H1 (cell line): ENCODE results near the gene RXRA. TPM values are rescaled to one million over a fixed set of nuclear protein-coding genes. Genes with fewer than 3 reads are reported as not detected.

ENCODE experiments used
- CTCF ChIA-PET: fragments of 300-600 bp; sonication (Branson Sonifier 250); formaldehyde crosslinking; loops from one replicate; lab custom pipeline; 2021; ENCODE audit not compliant: partially characterized antibody; lab: Charles Lee
- POLR2A ChIA-PET: fragments of 300-600 bp; sonication (Branson Sonifier 250); formaldehyde crosslinking; loops from one replicate; lab custom pipeline; 2021; ENCODE audit warnings: inconsistent platforms; ENCODE audit not compliant: partially characterized antibody; lab: Charles Lee
- DNase-seq, 2 experiments: peaks; one replicate each; pipeline versions ENCODE4 v3.0.0 to v3.0.0-alpha.2; 2010 to 2022; ENCODE audit warnings: low spot score in 2 of 2, low read depth in 1 of 2, mixed read lengths in 1 of 2
- FAIRE-seq: peaks from 2 replicates; lab custom pipeline; 2011; peaks lifted over from hg19 to GRCh38; lab: Jason Lieb, UNC
- H2AFZ ChIP-seq: 2 replicates; pipeline ENCODE4 v1.8.1; 2012; ENCODE audit warnings: low read length, inconsistent platforms
- H2AK5ac ChIP-seq: 2 replicates; pipeline ENCODE4 v1.6.1; 2013; ENCODE audit warnings: low read depth, low read length
- H2BK120ac ChIP-seq: replicated peaks from 2 replicates; pipeline ENCODE3; 2013; ENCODE audit warnings: low read depth, low read length, inconsistent platforms
- H2BK12ac ChIP-seq: 2 replicates; pipeline ENCODE4 v1.6.1; 2013; ENCODE audit warnings: low read depth, low read length
- H2BK15ac ChIP-seq: 2 replicates; pipeline ENCODE4 v1.6.1; 2013; ENCODE audit warnings: low read length
- H2BK20ac ChIP-seq: 2 replicates; pipeline ENCODE4 v1.6.1; 2013; ENCODE audit warnings: low read length
- H2BK5ac ChIP-seq: 2 replicates; pipeline ENCODE4 v1.6.1; 2013; ENCODE audit warnings: low read depth, low read length
- H3K14ac ChIP-seq: 2 replicates; pipeline ENCODE4 v1.6.1; 2013; ENCODE audit warnings: inconsistent platforms; ENCODE audit not compliant: insufficient read length
- H3K18ac ChIP-seq: 2 replicates; pipeline ENCODE4 v1.6.1; 2013; ENCODE audit warnings: low read length; ENCODE audit errors: extremely low read depth
- H3K23ac ChIP-seq: 2 replicates; pipeline ENCODE4 v1.6.1; 2013; ENCODE audit warnings: inconsistent platforms; ENCODE audit not compliant: insufficient read length
- H3K23me2 ChIP-seq: 2 replicates; pipeline ENCODE4 v1.6.1; 2013; ENCODE audit warnings: low read depth, low read length
- H3K27ac ChIP-seq: 2 replicates; pipeline ENCODE4 v1.6.1; 2011; ENCODE audit warnings: low read depth, low read length, inconsistent platforms
- H3K27me3 ChIP-seq, 4 experiments: replicated peaks in 1 of 4; 1 replicate in 1 of 4; 2 replicates in 3 of 4; pipeline versions ENCODE4 v1.6.1 to v1.8.1; 2011 to 2013; ENCODE audit warnings: low read length in 3 of 4, mild to moderate bottlenecking in 3 of 4, inconsistent platforms in 2 of 4, mixed read lengths in 2 of 4, moderate library complexity in 1 of 4; ENCODE audit not compliant: control insufficient read depth in 3 of 4, insufficient read depth in 3 of 4; ENCODE audit errors: extremely low read depth in 1 of 4
- H3K36me3 ChIP-seq, 4 experiments: 2 replicates each; pipeline versions ENCODE4 v1.6.1 to v1.8.1; 2011 to 2013; ENCODE audit warnings: mild to moderate bottlenecking in 4 of 4, low read length in 3 of 4, moderate library complexity in 2 of 4, control low read depth in 1 of 4, inconsistent platforms in 1 of 4; ENCODE audit not compliant: insufficient read depth in 4 of 4, control insufficient read depth in 2 of 4
- H3K4ac ChIP-seq: replicated peaks from 2 replicates; pipeline ENCODE3; 2013; ENCODE audit warnings: low read length, low read depth, mixed read lengths, inconsistent platforms; ENCODE audit not compliant: insufficient read length
- H3K4me1 ChIP-seq, 4 experiments: replicated peaks in 1 of 4; 1 replicate in 1 of 4; 2 replicates in 3 of 4; pipeline versions ENCODE4 v1.6.1 to v1.8.1; 2011 to 2013; ENCODE audit warnings: low read length in 3 of 4, inconsistent platforms in 2 of 4, mixed read lengths in 1 of 4; ENCODE audit not compliant: insufficient read depth in 4 of 4, control insufficient read depth in 3 of 4
- H3K4me2 ChIP-seq, 2 experiments: 2 replicates each; pipeline versions ENCODE4 v1.6.1 to v1.8.1; 2011 to 2013; ENCODE audit warnings: low read depth in 2 of 2, low read length in 2 of 2, control low read depth in 1 of 2, inconsistent platforms in 1 of 2, mild to moderate bottlenecking in 1 of 2; ENCODE audit not compliant: insufficient read depth in 1 of 2
- H3K4me3 ChIP-seq, 4 experiments: fragments of 200-600, 300-600 bp in 1 of 4; sonication (generic), shearing (Covaris generic), sonication (Bioruptor Twin) in 1 of 4; 2 replicates each; pipeline versions ENCODE4 v1.5.1 to v1.8.1; 2011 to 2016; ENCODE audit warnings: low read length in 4 of 4, low read depth in 3 of 4, control low read depth in 2 of 4, inconsistent platforms in 2 of 4, mild to moderate bottlenecking in 2 of 4, mixed read lengths in 1 of 4, moderate library complexity in 1 of 4; ENCODE audit not compliant: insufficient read depth in 2 of 4; ENCODE audit errors: extremely low read depth in 1 of 4
- H3K56ac ChIP-seq: replicated peaks from 2 replicates; pipeline ENCODE3; 2013; ENCODE audit warnings: low read depth, mild to moderate bottlenecking, mixed read lengths, low read length, inconsistent platforms; ENCODE audit not compliant: insufficient read length
- H3K79me1 ChIP-seq: 2 replicates; pipeline ENCODE4 v1.6.1; 2013; ENCODE audit warnings: low read depth, low read length, control low read depth
- H3K79me2 ChIP-seq, 2 experiments: 2 replicates each; pipeline versions ENCODE4 v1.6.1 to v1.8.1; 2012 to 2013; ENCODE audit warnings: low read length in 2 of 2, mild to moderate bottlenecking in 2 of 2, inconsistent platforms in 1 of 2; ENCODE audit not compliant: insufficient read depth in 2 of 2, control insufficient read depth in 1 of 2
- H3K9ac ChIP-seq, 4 experiments: replicated peaks in 1 of 4; 1 replicate in 1 of 4; 2 replicates in 3 of 4; pipeline versions ENCODE4 v1.6.1 to v1.8.1; 2011 to 2013; ENCODE audit warnings: low read depth in 3 of 4, low read length in 3 of 4, control low read depth in 2 of 4, mild to moderate bottlenecking in 2 of 4, moderate library complexity in 2 of 4, inconsistent platforms in 1 of 4; ENCODE audit errors: extremely low read depth in 1 of 4
- H3K9me3 ChIP-seq, 2 experiments: 2 replicates each; pipeline versions ENCODE4 v1.6.1 to v1.8.1; 2012 to 2013; ENCODE audit warnings: mild to moderate bottlenecking in 2 of 2, moderate library complexity in 2 of 2, control low read depth in 1 of 2, inconsistent platforms in 1 of 2, low read depth in 1 of 2, low read length in 1 of 2, mixed read lengths in 1 of 2; ENCODE audit not compliant: insufficient read depth in 2 of 2
- H4K20me1 ChIP-seq, 2 experiments: replicated peaks in 1 of 2; 2 replicates each; pipeline versions ENCODE3 to v1.8.1; 2011 to 2013; ENCODE audit warnings: inconsistent platforms in 2 of 2, low read length in 2 of 2, mild to moderate bottlenecking in 1 of 2; ENCODE audit not compliant: insufficient read depth in 2 of 2, control insufficient read depth in 1 of 2
- H4K5ac ChIP-seq: 2 replicates; pipeline ENCODE4 v1.6.1; 2013; ENCODE audit warnings: low read length, low read depth, mixed read lengths, inconsistent platforms; ENCODE audit not compliant: insufficient read length
- H4K8ac ChIP-seq: 2 replicates; pipeline ENCODE4 v1.8.0; 2013; ENCODE audit warnings: mild to moderate bottlenecking, moderate library complexity, low read length, inconsistent platforms; ENCODE audit not compliant: insufficient read depth; ENCODE audit errors: extremely low read depth
- H4K91ac ChIP-seq: replicated peaks from 2 replicates; pipeline ENCODE3; 2013; ENCODE audit warnings: low read length, mixed read lengths, inconsistent platforms; ENCODE audit not compliant: insufficient read length
- CBX5 ChIP-seq: fragments of 300-800, 300-1000 bp; sonication (generic); IDR thresholded peaks from 2 replicates; pipeline ENCODE4 v1.7.1; 2016; ENCODE audit warnings: antibody characterized with exemption, low read length, low read depth
- CBX8 ChIP-seq: fragments of 300-800, 300-1000 bp; sonication (generic); IDR thresholded peaks from 2 replicates; pipeline ENCODE4 v1.7.1; 2016; ENCODE audit warnings: low read depth, low read length, borderline replicate concordance
- CHD1 ChIP-seq: IDR thresholded peaks from 2 replicates; pipeline ENCODE4 v1.6.1; 2012; ENCODE audit warnings: low read depth, low read length, improper control_type of control experiment
- CREB1 ChIP-seq: IDR thresholded peaks from 2 replicates; pipeline ENCODE4 v1.6.1; 2012; ENCODE audit warnings: inconsistent platforms
- CTBP2 ChIP-seq: IDR thresholded peaks from 2 replicates; pipeline ENCODE4 v1.7.0; 2011; ENCODE audit warnings: borderline replicate concordance, mild to moderate bottlenecking, moderate library complexity, mixed read lengths, low read length; ENCODE audit not compliant: insufficient read depth, insufficient read length
- EGR1 ChIP-seq: IDR thresholded peaks from 2 replicates; pipeline ENCODE4 v1.6.1; 2011; ENCODE audit warnings: low read depth, low read length, borderline replicate concordance
- EP300 ChIP-seq, 2 experiments: IDR thresholded peaks; 1 replicate in 1 of 2; 2 replicates in 1 of 2; pipeline ENCODE4 v1.6.1; 2011 to 2012; ENCODE audit warnings: low read depth in 2 of 2, low read length in 2 of 2, mild to moderate bottlenecking in 2 of 2, borderline replicate concordance in 1 of 2, inconsistent platforms in 1 of 2, moderate library complexity in 1 of 2
- EZH2 ChIP-seq: fragments of 200-600 bp; sonication (generic); IDR thresholded peaks from 2 replicates; pipeline ENCODE4 v1.7.1; 2012; ENCODE audit warnings: low read depth, mild to moderate bottlenecking, moderate library complexity, low read length, inconsistent platforms; ENCODE audit not compliant: severe bottlenecking
- RFX5 ChIP-seq: IDR thresholded peaks from 2 replicates; pipeline ENCODE4 v1.6.1; 2011; ENCODE audit warnings: low read depth, low read length, improper control_type of control experiment, borderline replicate concordance
- SP2 ChIP-seq: IDR thresholded peaks from 2 replicates; pipeline ENCODE4 v1.6.1; 2012; ENCODE audit warnings: mild to moderate bottlenecking, low read length, inconsistent platforms
- TAF7 ChIP-seq: optimal IDR thresholded peaks from 2 replicates; pipeline ENCODE3; 2011; ENCODE audit warnings: low read depth, mild to moderate bottlenecking, inconsistent platforms, low read length, moderate library complexity, borderline replicate concordance
- TEAD4 ChIP-seq: IDR thresholded peaks from 2 replicates; pipeline ENCODE4 v1.6.1; 2012; ENCODE audit warnings: low read depth, low read length, inconsistent platforms, mixed read lengths
- WGBS, 2 experiments: shearing (Covaris generic) in 1 of 2; methylation state at CpG; one replicate each; pipeline versions ENCODE4 v1.1.6 to v1.1.7; 2013 to 2015; ENCODE audit warnings: low lambda C conversion rate in 2 of 2, mixed read lengths in 2 of 2, inconsistent platforms in 1 of 2, low coverage in 1 of 2, missing lambda C conversion rate in 1 of 2; ENCODE audit not compliant: insufficient replicate concordance in 2 of 2, insufficient coverage in 1 of 2, insufficient read length in 1 of 2; ENCODE audit errors: extremely low coverage in 1 of 2, missing lambda C conversion rate in 1 of 2; 5-methylcytosine and 5-hydroxymethylcytosine counted together
- polyA plus RNA-seq, 7 experiments: library from polyadenylated mRNA; depleted of rRNA in 3 of 7; stranded (reverse) in 5 of 7; unstranded in 2 of 7; fragments of >200 nt in 5 of 7; fragments of 200-250 nt in 2 of 7; gene quantifications; 1 replicate in 5 of 7; 2 replicates in 1 of 7; 4 replicates in 1 of 7; pipeline versions ENCODE4 v1.2.1 to v1.2.3, GENCODE V29; 2011 to 2013; ENCODE audit warnings: missing spikeins in 2 of 7, mixed read lengths in 2 of 7
- total RNA-seq: library from RNA; stranded (reverse); fragmentation: NEBNext Ultra II Directional; extraction: Animal tissue kit (Norgen Biotek cat#: 25700); gene quantifications from 2 replicates; pipeline ENCODE4 v1.2.1, GENCODE V29; 2021

Gene RXRA
- total and polyA plus RNA-seq, 2 of the 8 experiments (the other 6 are each of a cell fraction or from before 2014, with no cell fraction given), result 9.8 to 29.4 TPM

GRCh38 chr9:134301387-134302129 lies 24.7 kb upstream of the RXRA start:
- H4K20me1 ChIP-seq, result peaks cover 0 to 9% of the 10 kb centered on the region in 2 experiments
- no peak overlapping the region for H3K4me3 ChIP-seq
- no peak overlapping the region for H3K4ac ChIP-seq
- H3K18ac ChIP-seq, result no peak overlapping the region; the same call in none of the 2 replicates
- no peaks in the 10 kb centered on the region; a peak in 1 of 4 replicates for H3K79me2 ChIP-seq
- H3K27me3 ChIP-seq, result no peaks in the 10 kb centered on the region
- H4K91ac ChIP-seq, result no peak overlapping the region
- H4K5ac ChIP-seq, result no peak overlapping the region
- peaks cover 8% of the 10 kb centered on the region; the same call in 1 of the 2 replicates for H3K23me2 ChIP-seq
- H3K14ac ChIP-seq, result no peak overlapping the region
- H3K9me3 ChIP-seq, result no peaks in the 10 kb centered on the region
- no peak overlapping the region for H2BK20ac ChIP-seq
- TF ChIP-seq CTBP2 (no peak), CBX8 (no peak), EP300 (IDR thresholded peaks at IDR 0.05; ENCODE audit: borderline replicate concordance in 1 of 2, low read depth in 2 of 2, low read length in 2 of 2) (no peak), TEAD4 (no peak), EZH2 (no peak), RFX5 (no peak), SP2 (no peak), CBX5 (no peak), CREB1 (no peak), TAF7 (no peak), CHD1 (no peak), EGR1 (no peak)
- no peaks in the 10 kb centered on the region for H3K36me3 ChIP-seq
- H3K9ac ChIP-seq, result no peak overlapping the region
- no peak overlapping the region for H3K4me2 ChIP-seq
- no peak overlapping the region for H2BK12ac ChIP-seq
- POLR2A ChIA-PET, result interaction anchor here (0.8 to 1.5 kb wide), 3 partner anchors 9 to 24 kb away, joined by 3 to 7 read pairs (median 4); no protein-coding TSS in a partner anchor
- no peak overlapping the region for H3K27ac ChIP-seq
- 81% methylated on average over 15 of the region's 15 CpGs; no CpG with 5 or more reads in 1 of the 2 experiments for WGBS, 2 experiments
- FAIRE-seq (no peak), DNase-seq (no peak)
- no peak overlapping the region for H2BK5ac ChIP-seq
- H4K8ac ChIP-seq, result 0 out of 2 replicates have a peak overlapping the region, but pooled peaks have one; percentile 28
- CTCF ChIA-PET, result interaction anchor here (1.0 to 1.4 kb wide), 4 partner anchors 10 to 97 kb away, joined by 3 to 7 read pairs (median 3); no protein-coding TSS in a partner anchor
- no peak overlapping the region for H3K23ac ChIP-seq
- no peak overlapping the region for H2AFZ ChIP-seq
- H2BK120ac ChIP-seq, result no peak overlapping the region
- H3K79me1 ChIP-seq, result no peaks in the 10 kb centered on the region
- H2BK15ac ChIP-seq, result no peak overlapping the region
- H3K4me1 ChIP-seq, result no peaks in the 10 kb centered on the region
- no peak overlapping the region for H3K56ac ChIP-seq
- no peak overlapping the region for H2AK5ac ChIP-seq
